Activated CD8-positive, alpha-beta memory T cell treated with anti-CD3 and anti-CD28 coated beads, Interleukin-2, amount 10 ng/mL, durations not matched to agents 7 days and 5 days (primary cell): ENCODE data around the gene RIGI. TPM values are rescaled to one million over a fixed set of nuclear protein-coding genes. Genes with fewer than 3 reads are reported as not detected.
"Not testable (repeated sequence)": the region's sequence is repeated elsewhere in the genome, so short reads cannot be mapped to it uniquely, and the experiment has no call there.

Experiments used
- ATAC-seq: fragments of 150-1000 bp; cut with Tn5 transposase; one replicate; pipeline ENCODE4 v1.10.0; 2021; ENCODE audit warnings: moderate library complexity
- CTCF ChIA-PET: fragments of 350-600 bp; sonication (Branson Sonifier 250); formaldehyde crosslinking; loops from one replicate; lab custom pipeline; 2021; ENCODE audit warnings: antibody characterized with exemption; lab: Charles Lee
- DNase-seq: peaks from one replicate; pipeline ENCODE4 v3.0.0-alpha.2; 2020
- H3K27ac Mint-ChIP-seq: one replicate; pipeline ENCODE4 v1.8.0; 2021; ENCODE audit warnings: mild to moderate bottlenecking, mixed read lengths
- H3K27me3 Mint-ChIP-seq: one replicate; pipeline ENCODE4 v1.8.0; 2021; ENCODE audit warnings: mixed read lengths
- H3K36me3 Mint-ChIP-seq: one replicate; pipeline ENCODE4 v1.8.0; 2021; ENCODE audit warnings: mild to moderate bottlenecking, mixed read lengths
- H3K4me1 Mint-ChIP-seq: one replicate; pipeline ENCODE4 v1.8.0; 2021; ENCODE audit warnings: mixed read lengths
- H3K4me3 Mint-ChIP-seq: one replicate; pipeline ENCODE4 v1.8.0; 2021; ENCODE audit warnings: mild to moderate bottlenecking, moderate library complexity, mixed read lengths
- H3K9me3 Mint-ChIP-seq: one replicate; pipeline ENCODE4 v1.8.0; 2022; ENCODE audit warnings: low read depth, mixed read lengths
- total RNA-seq, 2 experiments: library from RNA; stranded (reverse); gene quantifications; one replicate each; pipeline ENCODE4 v1.2.3, GENCODE V29; 2021

RIGI gene
- total RNA-seq, 2 experiments from 2014 or later = 27.1 to 40.0 TPM

- Mint-ChIP-seq H3K4me3 (peak overlapping the region; percentile 88), H3K27ac (peak overlapping the region; percentile 96), H3K36me3 (peaks cover 54% of the 10 kb centered on the region), H3K4me1 (peaks cover 55% of the 10 kb centered on the region)
- H3K9me3 Mint-ChIP-seq, ATAC-seq, H3K27me3 Mint-ChIP-seq, DNase-seq: not testable (repeated sequence)
- CTCF ChIA-PET = interaction anchor here (0.6 to 4.9 kb wide), 3 partner anchors 28 to 145 kb away, joined by 3 to 38 read pairs (median 4); partner anchors contain the start of gene TOPORS
Observed at GRCh38 chr9:32524558-32524891, 1.5 kb downstream of the RIGI start.

GRCh38 chr9:32523910-32524309, 2.1 kb downstream of the RIGI start:
- peaks cover 54% of the 10 kb centered on the region for H3K4me1 Mint-ChIP-seq
- ATAC-seq = no peak
- peak overlapping the region; percentile 88 for H3K4me3 Mint-ChIP-seq
- DNase-seq = no peak
- no peaks in the 10 kb centered on the region for H3K27me3 Mint-ChIP-seq
- peak overlapping the region; percentile 58 for H3K27ac Mint-ChIP-seq
- CTCF ChIA-PET = interaction anchor here (0.6 to 4.9 kb wide), 3 partner anchors 29 to 145 kb away, joined by 3 to 38 read pairs (median 4); partner anchors contain the start of gene TOPORS
- H3K36me3 Mint-ChIP-seq = peaks cover 60% of the 10 kb centered on the region
- no peaks in the 10 kb centered on the region for H3K9me3 Mint-ChIP-seq

GRCh38 chr9:32518276-32518675, 7.7 kb downstream of the RIGI start:
- Mint-ChIP-seq H3K27me3 (no peaks in the 10 kb centered on the region), H3K27ac (no peak overlapping the region), H3K9me3 (no peaks in the 10 kb centered on the region), H3K4me3 (no peak overlapping the region), H3K36me3 (peaks cover 93% of the 10 kb centered on the region), H3K4me1 (peaks cover 36% of the 10 kb centered on the region)
- DNase-seq (no peak), ATAC-seq (no peak)
- CTCF ChIA-PET = no interaction called here

DNA sequence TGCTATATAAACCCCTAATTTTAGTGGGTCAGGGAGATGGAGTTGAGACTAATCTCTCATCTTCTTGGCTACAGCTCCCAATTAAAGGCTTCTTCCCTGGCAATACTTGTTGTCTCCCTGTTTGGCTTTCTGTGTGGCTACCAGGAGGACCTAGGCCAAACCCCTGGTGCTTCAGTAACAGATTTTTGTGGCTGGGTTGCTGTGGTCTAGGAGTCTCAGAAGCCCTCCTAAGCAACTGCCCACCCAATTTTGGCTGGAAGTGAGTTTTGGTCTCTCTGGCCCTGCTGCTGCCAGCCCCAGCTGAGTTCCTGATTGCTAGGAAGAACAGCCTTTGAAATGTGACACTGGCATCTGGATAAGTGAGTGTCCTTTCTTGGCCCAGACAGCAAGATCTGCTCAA, 9.8 kb downstream of the RIGI start:
- H3K27me3 Mint-ChIP-seq = no peaks in the 10 kb centered on the region
- ATAC-seq = no peak
- H3K36me3 Mint-ChIP-seq = peaks cover 86% of the 10 kb centered on the region
- no peaks in the 10 kb centered on the region for H3K9me3 Mint-ChIP-seq
- H3K27ac Mint-ChIP-seq = no peak overlapping the region
- peaks cover 33% of the 10 kb centered on the region for H3K4me1 Mint-ChIP-seq
- H3K4me3 Mint-ChIP-seq = no peak overlapping the region
- no peak for DNase-seq
- CTCF ChIA-PET = interaction anchor here (0.6 kb wide), 1 partner anchor 15 kb away, joined by 4 read pairs; no protein-coding TSS in a partner anchor

DNA sequence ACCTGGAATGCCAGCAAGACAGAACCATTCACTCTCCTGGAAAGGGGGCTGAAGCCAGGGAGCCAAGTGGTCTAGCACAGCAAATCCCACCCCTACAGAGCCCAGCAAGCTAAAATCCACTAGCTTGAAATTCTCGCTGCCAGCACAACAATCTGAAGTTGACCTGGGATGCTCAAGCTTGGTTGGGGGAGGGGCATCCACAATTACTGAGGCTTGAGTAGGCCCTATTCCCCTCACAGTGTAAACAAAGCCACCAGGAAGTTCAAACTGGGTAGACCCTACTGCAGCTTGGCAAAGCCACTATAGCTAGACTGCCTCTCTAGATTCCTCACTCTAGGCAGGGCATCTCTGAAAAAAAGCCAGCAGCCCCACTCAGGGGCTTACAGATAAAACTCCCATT, 17.3 kb downstream of the RIGI start:
- ATAC-seq = no peak
- peaks cover 35% of the 10 kb centered on the region for H3K36me3 Mint-ChIP-seq
- H3K4me1 Mint-ChIP-seq = peaks cover 32% of the 10 kb centered on the region

GRCh38 chr9:32503008-32503407, 23.0 kb downstream of the RIGI start:
- no peak overlapping the region for H3K4me3 Mint-ChIP-seq
- no peaks in the 10 kb centered on the region for H3K27me3 Mint-ChIP-seq
- H3K27ac Mint-ChIP-seq = no peak overlapping the region
- H3K4me1 Mint-ChIP-seq = peaks cover 5% of the 10 kb centered on the region
- CTCF ChIA-PET = interaction anchor here (1.5 kb wide), 1 partner anchor 124 kb away, joined by 3 read pairs; no protein-coding TSS in a partner anchor
- peaks cover 46% of the 10 kb centered on the region for H3K36me3 Mint-ChIP-seq
- ATAC-seq (no peak), DNase-seq (no peak)
- H3K9me3 Mint-ChIP-seq = no peaks in the 10 kb centered on the region

More for the DNA sequence above, 17.3 kb downstream of the RIGI start:
- Mint-ChIP-seq H3K9me3 (no peaks in the 10 kb centered on the region), H3K27me3 (no peaks in the 10 kb centered on the region), H3K27ac (no peak overlapping the region), H3K4me3 (no peak overlapping the region)
- CTCF ChIA-PET = interaction anchor here (0.8 to 1.6 kb wide), 2 partner anchors 18 to 21 kb away, joined by 3 to 4 read pairs; partner anchors contain the start of gene RIGI
- no peak for DNase-seq

DNA sequence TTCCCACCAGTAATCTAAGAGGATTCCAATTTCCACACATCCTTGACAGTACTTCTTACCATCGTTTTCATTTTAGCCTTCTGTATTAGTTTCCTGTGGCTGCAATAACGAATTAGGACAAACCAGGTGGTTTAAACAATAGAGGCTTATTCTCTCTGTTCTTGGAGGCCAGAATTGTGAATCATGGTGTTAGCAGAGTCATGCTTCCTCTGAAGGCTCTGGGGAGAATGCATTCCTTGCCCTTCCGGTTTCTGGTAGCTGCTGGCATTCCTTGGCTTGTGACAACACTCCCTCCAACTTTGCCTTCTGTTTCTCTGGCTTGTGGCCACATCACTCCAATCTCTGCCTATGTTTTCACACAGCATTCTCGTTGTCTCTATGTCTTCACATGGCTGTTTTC, 23.5 kb downstream of the RIGI start:
- ATAC-seq = no peak
- Mint-ChIP-seq H3K9me3 (no peaks in the 10 kb centered on the region), H3K27me3 (no peaks in the 10 kb centered on the region), H3K4me3 (no peak overlapping the region), H3K4me1 (peaks cover 6% of the 10 kb centered on the region), H3K27ac (no peak overlapping the region), H3K36me3 (peaks cover 50% of the 10 kb centered on the region)
- CTCF ChIA-PET = no interaction called here
- DNase-seq = no peak

DNA sequence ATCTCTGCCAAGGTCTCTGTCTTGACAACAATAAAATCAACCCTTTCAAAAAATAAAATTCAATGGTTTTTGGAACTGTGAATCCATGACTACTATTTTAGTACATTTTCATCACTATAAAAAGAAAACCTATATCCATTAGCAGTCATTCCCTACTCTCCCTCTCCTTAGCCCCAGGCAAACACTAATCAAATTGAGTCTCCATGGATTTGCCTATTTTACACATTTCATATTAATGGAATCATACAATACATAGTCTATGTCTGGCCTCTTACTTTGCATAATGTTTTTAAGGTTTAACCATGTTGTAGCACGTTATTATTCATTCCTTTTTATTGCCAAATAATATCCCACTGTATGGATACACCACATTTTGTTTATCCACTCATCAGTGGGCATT, 24.1 kb downstream of the RIGI start:
- H3K4me3 Mint-ChIP-seq = no peak overlapping the region
- peaks cover 6% of the 10 kb centered on the region for H3K4me1 Mint-ChIP-seq
- no peaks in the 10 kb centered on the region for H3K9me3 Mint-ChIP-seq
- CTCF ChIA-PET = interaction anchor here (1.2 kb wide), 1 partner anchor 123 kb away, joined by 4 read pairs; no protein-coding TSS in a partner anchor
- no peak overlapping the region for H3K27ac Mint-ChIP-seq
- DNase-seq (no peak), ATAC-seq (no peak)
- H3K36me3 Mint-ChIP-seq = peaks cover 52% of the 10 kb centered on the region
- H3K27me3 Mint-ChIP-seq = no peaks in the 10 kb centered on the region

GRCh38 chr9:32500768-32501167, 25.2 kb downstream of the RIGI start:
- DNase-seq (no peak), ATAC-seq (no peak)
- no peak overlapping the region for H3K4me3 Mint-ChIP-seq
- H3K9me3 Mint-ChIP-seq = no peaks in the 10 kb centered on the region
- peaks cover 62% of the 10 kb centered on the region for H3K36me3 Mint-ChIP-seq
- H3K27ac Mint-ChIP-seq = no peak overlapping the region
- CTCF ChIA-PET = interaction anchor here (1.0 to 1.2 kb wide), 2 partner anchors 97 to 122 kb away, joined by 3 to 4 read pairs; no protein-coding TSS in a partner anchor
- peaks cover 6% of the 10 kb centered on the region for H3K4me1 Mint-ChIP-seq
- no peaks in the 10 kb centered on the region for H3K27me3 Mint-ChIP-seq

- Mint-ChIP-seq H3K36me3 (peaks cover 62% of the 10 kb centered on the region), H3K27me3 (no peaks in the 10 kb centered on the region), H3K27ac (peak overlapping the region; percentile 29), H3K4me1 (peaks cover 6% of the 10 kb centered on the region), H3K9me3 (no peaks in the 10 kb centered on the region), H3K4me3 (no peak overlapping the region)
- ATAC-seq (no peak), DNase-seq (no peak)
- CTCF ChIA-PET = no interaction called here
Observed at GRCh38 chr9:32497921-32498320, 28.1 kb downstream of the RIGI start.

- H3K4me3 Mint-ChIP-seq = no peak overlapping the region
- CTCF ChIA-PET = interaction anchor here (1.2 kb wide), 1 partner anchor 105 kb away, joined by 3 read pairs; no protein-coding TSS in a partner anchor
- H3K27ac Mint-ChIP-seq = no peak overlapping the region
- H3K27me3 Mint-ChIP-seq = no peaks in the 10 kb centered on the region
- DNase-seq = no peak
- peaks cover 58% of the 10 kb centered on the region for H3K36me3 Mint-ChIP-seq
- ATAC-seq = no peak
- H3K4me1 Mint-ChIP-seq = no peaks in the 10 kb centered on the region
- H3K9me3 Mint-ChIP-seq = no peaks in the 10 kb centered on the region
Observed at GRCh38 chr9:32490601-32491000, 35.4 kb downstream of the RIGI start.

DNA sequence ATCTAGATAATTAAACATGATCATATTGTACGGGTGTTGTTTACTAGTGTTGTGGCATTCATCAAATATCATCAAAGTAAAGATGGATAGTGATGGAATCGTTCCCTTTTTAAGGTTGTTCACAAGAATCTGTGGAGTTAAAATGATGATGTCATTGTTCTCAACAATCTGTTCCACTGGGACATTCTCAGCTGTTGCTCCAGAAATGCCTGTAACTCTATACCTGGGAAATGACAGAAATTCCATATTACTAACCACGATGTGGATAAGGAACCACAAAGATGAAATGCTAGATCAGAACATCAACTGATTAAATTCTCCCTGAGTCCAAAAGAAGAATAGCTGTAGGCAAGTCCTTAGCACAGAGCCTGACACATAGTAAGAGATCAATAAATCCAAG, 38.0 kb downstream of the RIGI start:
- no peak overlapping the region for H3K4me3 Mint-ChIP-seq
- no peak overlapping the region for H3K27ac Mint-ChIP-seq
- H3K4me1 Mint-ChIP-seq = no peaks in the 10 kb centered on the region
- no peaks in the 10 kb centered on the region for H3K27me3 Mint-ChIP-seq
- no peak for DNase-seq
- CTCF ChIA-PET = interaction anchor here (0.8 kb wide), 1 partner anchor 50 kb away, joined by 3 read pairs; no protein-coding TSS in a partner anchor
- ATAC-seq = no peak
- peaks cover 69% of the 10 kb centered on the region for H3K36me3 Mint-ChIP-seq
- no peaks in the 10 kb centered on the region for H3K9me3 Mint-ChIP-seq

GRCh38 chr9:32486839-32487562, 39.0 kb downstream of the RIGI start:
- ATAC-seq (no peak), DNase-seq (no peak)
- Mint-ChIP-seq H3K36me3 (peaks cover 69% of the 10 kb centered on the region), H3K4me3 (no peak overlapping the region), H3K27me3 (no peaks in the 10 kb centered on the region), H3K27ac (no peak overlapping the region), H3K9me3 (no peaks in the 10 kb centered on the region), H3K4me1 (no peaks in the 10 kb centered on the region)
- CTCF ChIA-PET = no interaction called here

DNA sequence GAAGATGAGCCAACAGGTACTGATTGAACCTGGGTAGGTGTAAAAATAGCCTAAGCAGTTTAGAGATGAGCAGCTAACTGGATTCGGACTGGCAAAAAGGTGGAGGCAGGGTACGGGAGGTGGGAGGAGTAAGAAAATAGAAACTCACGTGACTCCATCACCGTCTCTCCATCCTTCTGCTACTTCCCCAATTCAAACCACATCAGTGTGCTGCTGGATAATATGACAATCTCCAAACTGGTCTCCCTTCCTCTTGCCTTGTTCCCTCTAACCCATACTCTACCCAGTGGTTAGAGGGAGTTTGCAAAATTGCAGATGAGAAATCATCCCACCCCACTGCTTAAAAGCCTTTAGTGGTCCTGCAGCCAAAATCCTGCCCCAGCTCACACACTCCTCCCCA, 42.7 kb downstream of the RIGI start:
- peaks cover 71% of the 10 kb centered on the region for H3K36me3 Mint-ChIP-seq
- no peak for DNase-seq
- no peak overlapping the region for H3K27ac Mint-ChIP-seq
- CTCF ChIA-PET = no interaction called here
- H3K27me3 Mint-ChIP-seq = no peaks in the 10 kb centered on the region
- no peak overlapping the region for H3K4me3 Mint-ChIP-seq
- no peaks in the 10 kb centered on the region for H3K4me1 Mint-ChIP-seq
- ATAC-seq = no peak
- H3K9me3 Mint-ChIP-seq = no peaks in the 10 kb centered on the region
